Fibroblast of skin of right quadriceps (primary cell): ENCODE measurements around the gene TXNDC11.
"Not testable (repeated sequence)": the region's sequence is repeated elsewhere in the genome, so short reads cannot be mapped to it uniquely, and the experiment has no call there.

ENCODE experiments used
- DNase-seq: peaks from one replicate; pipeline ENCODE4 v3.0.0-alpha.2; 2013

The TXNDC11 gene

GRCh38 chr16:11742536-11743307, at the start of gene TXNDC11:
TXNDC11 (minus strand) TSS chr16:11742857; CDS start chr16:11742730, 127 bp downstream.
- DNase-seq = peak; percentile 97

GRCh38 chr16:11791144-11791828, 48.6 kb upstream of the TXNDC11 start:
- no peak for DNase-seq

- DNase-seq = no peak
These were observed 46.3 kb upstream of the TXNDC11 start for GRCh38 chr16:11788914-11789313.

GRCh38 chr16:11784980-11785599, 42.4 kb upstream of the TXNDC11 start:
- not testable (repeated sequence) for DNase-seq

GRCh38 chr16:11784381-11784780, 41.7 kb upstream of the TXNDC11 start:
- DNase-seq = not testable (repeated sequence)

GRCh38 chr16:11784038-11784369, 41.3 kb upstream of the TXNDC11 start:
- DNase-seq = peak; percentile 27

- DNase-seq = peak; percentile 56
These were observed 40.8 kb upstream of the TXNDC11 start for GRCh38 chr16:11783319-11784037.

GRCh38 chr16:11781773-11782172, 39.1 kb upstream of the TXNDC11 start:
- DNase-seq = no peak

- no peak for DNase-seq
These were observed 38.5 kb upstream of the TXNDC11 start for GRCh38 chr16:11780991-11781680.

GRCh38 chr16:11779074-11779473, 36.4 kb upstream of the TXNDC11 start:
- no peak for DNase-seq

- no peak for DNase-seq
These were observed 31.5 kb upstream of the TXNDC11 start for GRCh38 chr16:11774065-11774626.

- DNase-seq = no peak
These were observed 26.2 kb upstream of the TXNDC11 start for GRCh38 chr16:11768849-11769248.

- DNase-seq = no peak
These were observed 19.8 kb upstream of the TXNDC11 start for GRCh38 chr16:11762431-11762830.

- no peak for DNase-seq
These were observed 17.3 kb upstream of the TXNDC11 start for GRCh38 chr16:11759997-11760396.

- DNase-seq = no peak
These were observed 16.6 kb upstream of the TXNDC11 start for GRCh38 chr16:11759163-11759834.

- peak; percentile 46 for DNase-seq
These were observed 15.3 kb upstream of the TXNDC11 start for GRCh38 chr16:11757671-11758545.

GRCh38 chr16:11756248-11756647, 13.6 kb upstream of the TXNDC11 start:
- DNase-seq = no peak

GRCh38 chr16:11755022-11755760, 12.5 kb upstream of the TXNDC11 start:
- DNase-seq = no peak

GRCh38 chr16:11752856-11753255, 10.2 kb upstream of the TXNDC11 start:
- no peak for DNase-seq

- no peak for DNase-seq
These were observed 7.4 kb upstream of the TXNDC11 start for GRCh38 chr16:11750056-11750455.
